Astrocyte (in vitro differentiated cells and primary cell): Measurements from ENCODE around the gene PCDHGA7. TPM values are rescaled to one million over a fixed set of nuclear protein-coding genes. Genes with fewer than 3 reads are reported as not detected.

Experiments
- DNase-seq: peaks from one replicate; pipeline ENCODE4 v3.0.0-alpha.2; 2010; ENCODE audit warnings: low read depth
- FAIRE-seq: peaks from 2 replicates; lab custom pipeline; 2011; peaks lifted over from hg19 to GRCh38; lab: Jason Lieb, UNC
- H2AFZ ChIP-seq: 2 replicates; pipeline ENCODE4 v1.6.0; 2012; ENCODE audit warnings: low read depth, low read length, inconsistent platforms
- H3K27ac ChIP-seq: 2 replicates; pipeline ENCODE4 v1.5.1; 2011; ENCODE audit warnings: low read depth, low read length, inconsistent platforms
- H3K27me3 ChIP-seq: 2 replicates; pipeline ENCODE4 v1.6.0; 2011; ENCODE audit warnings: low read length, inconsistent platforms; ENCODE audit not compliant: insufficient read depth
- H3K36me3 ChIP-seq: 2 replicates; pipeline ENCODE4 v1.5.1; 2011; ENCODE audit warnings: low read length, inconsistent platforms; ENCODE audit not compliant: insufficient read depth
- H3K4me1 ChIP-seq: 2 replicates; pipeline ENCODE4 v1.5.1; 2011; ENCODE audit warnings: low read length, inconsistent platforms; ENCODE audit not compliant: insufficient read depth
- H3K4me2 ChIP-seq: 2 replicates; pipeline ENCODE4 v1.6.0; 2012; ENCODE audit warnings: low read length, inconsistent platforms
- H3K4me3 ChIP-seq: 2 replicates; pipeline ENCODE4 v1.5.1; 2011; ENCODE audit warnings: low read depth, mild to moderate bottlenecking, low read length, inconsistent platforms; ENCODE audit not compliant: insufficient read depth
- H3K79me2 ChIP-seq: 2 replicates; pipeline ENCODE4 v1.6.0; 2012; ENCODE audit warnings: mild to moderate bottlenecking, low read length, inconsistent platforms; ENCODE audit not compliant: insufficient read depth
- H3K9ac ChIP-seq: 2 replicates; pipeline ENCODE4 v1.6.0; 2012; ENCODE audit warnings: mild to moderate bottlenecking, low read length, inconsistent platforms
- H3K9me3 ChIP-seq: 2 replicates; pipeline ENCODE4 v1.5.1; 2012; ENCODE audit warnings: low read depth, mild to moderate bottlenecking, low read length, inconsistent platforms; ENCODE audit not compliant: insufficient read depth
- H4K20me1 ChIP-seq: 2 replicates; pipeline ENCODE4 v1.6.0; 2012; ENCODE audit warnings: low read length, inconsistent platforms; ENCODE audit not compliant: insufficient read depth
- H3K27ac Mint-ChIP-seq: one replicate; pipeline ENCODE4 v1.8.0; 2021; ENCODE audit warnings: mild to moderate bottlenecking, mixed read lengths; ENCODE audit not compliant: unreplicated experiment
- H3K27me3 Mint-ChIP-seq: one replicate; pipeline ENCODE4 v1.8.0; 2021; ENCODE audit warnings: low read depth, mixed read lengths; ENCODE audit not compliant: unreplicated experiment
- H3K36me3 Mint-ChIP-seq: one replicate; pipeline ENCODE4 v1.8.0; 2021; ENCODE audit warnings: low read depth, mixed read lengths; ENCODE audit not compliant: unreplicated experiment
- H3K4me1 Mint-ChIP-seq: one replicate; pipeline ENCODE4 v1.8.0; 2021; ENCODE audit warnings: low read depth, mixed read lengths; ENCODE audit not compliant: unreplicated experiment
- H3K4me3 Mint-ChIP-seq: one replicate; pipeline ENCODE4 v1.8.0; 2021; ENCODE audit warnings: mild to moderate bottlenecking, moderate library complexity, mixed read lengths; ENCODE audit not compliant: unreplicated experiment
- H3K9me3 Mint-ChIP-seq: one replicate; pipeline ENCODE4 v1.8.0; 2021; ENCODE audit warnings: mild to moderate bottlenecking, mixed read lengths; ENCODE audit not compliant: unreplicated experiment
- EZH2 ChIP-seq: IDR thresholded peaks from 2 replicates; pipeline ENCODE4 v1.6.1; 2012; ENCODE audit warnings: mild to moderate bottlenecking, low read length, inconsistent platforms; ENCODE audit not compliant: insufficient read depth
- total RNA-seq: library from RNA; stranded (reverse); gene quantifications from 2 replicates; pipeline ENCODE4 v1.2.1, GENCODE V29; 2021
- TF ChIP-seq, protein P1 (sequence below): IDR thresholded peaks from 2 replicates; pipeline ENCODE4 v1.5.1; 2011; ENCODE audit warnings: low read depth, mild to moderate bottlenecking, inconsistent platforms, low read length, moderate library complexity; ENCODE audit not compliant: insufficient read depth

Gene PCDHGA7
- total RNA-seq, 1 donor from 2014 or later: 0.57 TPM

DNA sequence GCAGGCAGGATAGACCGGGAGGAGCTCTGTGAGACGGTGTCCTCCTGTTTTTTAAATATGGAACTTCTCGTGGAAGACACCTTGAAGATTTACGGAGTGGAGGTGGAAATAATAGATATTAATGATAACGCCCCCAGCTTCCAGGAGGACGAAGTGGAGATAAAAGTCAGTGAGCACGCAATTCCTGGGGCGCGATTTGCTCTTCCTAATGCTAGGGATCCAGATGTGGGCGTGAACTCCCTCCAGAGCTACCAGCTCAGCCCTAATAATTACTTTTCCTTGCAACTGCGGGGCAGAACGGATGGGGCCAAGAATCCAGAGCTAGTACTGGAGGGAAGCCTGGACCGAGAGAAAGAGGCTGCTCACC, 38.9 kb downstream of the PCDHGA7 start:
- H3K27me3 Mint-ChIP-seq: no peaks in the 10 kb centered on the region
- peak overlapping the region; percentile 78 for H3K4me3 Mint-ChIP-seq
- TF ChIP-seq, protein P1, sequence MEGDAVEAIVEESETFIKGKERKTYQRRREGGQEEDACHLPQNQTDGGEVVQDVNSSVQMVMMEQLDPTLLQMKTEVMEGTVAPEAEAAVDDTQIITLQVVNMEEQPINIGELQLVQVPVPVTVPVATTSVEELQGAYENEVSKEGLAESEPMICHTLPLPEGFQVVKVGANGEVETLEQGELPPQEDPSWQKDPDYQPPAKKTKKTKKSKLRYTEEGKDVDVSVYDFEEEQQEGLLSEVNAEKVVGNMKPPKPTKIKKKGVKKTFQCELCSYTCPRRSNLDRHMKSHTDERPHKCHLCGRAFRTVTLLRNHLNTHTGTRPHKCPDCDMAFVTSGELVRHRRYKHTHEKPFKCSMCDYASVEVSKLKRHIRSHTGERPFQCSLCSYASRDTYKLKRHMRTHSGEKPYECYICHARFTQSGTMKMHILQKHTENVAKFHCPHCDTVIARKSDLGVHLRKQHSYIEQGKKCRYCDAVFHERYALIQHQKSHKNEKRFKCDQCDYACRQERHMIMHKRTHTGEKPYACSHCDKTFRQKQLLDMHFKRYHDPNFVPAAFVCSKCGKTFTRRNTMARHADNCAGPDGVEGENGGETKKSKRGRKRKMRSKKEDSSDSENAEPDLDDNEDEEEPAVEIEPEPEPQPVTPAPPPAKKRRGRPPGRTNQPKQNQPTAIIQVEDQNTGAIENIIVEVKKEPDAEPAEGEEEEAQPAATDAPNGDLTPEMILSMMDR: no peak
- TF ChIP-seq EZH2: no peak
- Histone ChIP-seq H3K27ac (peak overlapping the region; percentile 34), H3K9ac (peak overlapping the region; percentile 71), H2AFZ (peak overlapping the region; percentile 43), H3K27me3 (no peaks in the 10 kb centered on the region), H3K4me3 (peak overlapping the region; percentile 56), H3K79me2 (peaks cover 8% of the 10 kb centered on the region), H3K36me3 (no peaks in the 10 kb centered on the region), H3K4me1 (no peaks in the 10 kb centered on the region), H4K20me1 (no peaks in the 10 kb centered on the region), H3K9me3 (peaks cover 54% of the 10 kb centered on the region), H3K4me2 (peak overlapping the region; percentile 80)
- H3K9me3 Mint-ChIP-seq: peaks cover 40% of the 10 kb centered on the region
- DNase-seq: no peak
- H3K36me3 Mint-ChIP-seq: peaks cover 61% of the 10 kb centered on the region
- no peak for FAIRE-seq
- H3K27ac Mint-ChIP-seq: peak overlapping the region; percentile 1
- peaks cover 7% of the 10 kb centered on the region for H3K4me1 Mint-ChIP-seq

DNA sequence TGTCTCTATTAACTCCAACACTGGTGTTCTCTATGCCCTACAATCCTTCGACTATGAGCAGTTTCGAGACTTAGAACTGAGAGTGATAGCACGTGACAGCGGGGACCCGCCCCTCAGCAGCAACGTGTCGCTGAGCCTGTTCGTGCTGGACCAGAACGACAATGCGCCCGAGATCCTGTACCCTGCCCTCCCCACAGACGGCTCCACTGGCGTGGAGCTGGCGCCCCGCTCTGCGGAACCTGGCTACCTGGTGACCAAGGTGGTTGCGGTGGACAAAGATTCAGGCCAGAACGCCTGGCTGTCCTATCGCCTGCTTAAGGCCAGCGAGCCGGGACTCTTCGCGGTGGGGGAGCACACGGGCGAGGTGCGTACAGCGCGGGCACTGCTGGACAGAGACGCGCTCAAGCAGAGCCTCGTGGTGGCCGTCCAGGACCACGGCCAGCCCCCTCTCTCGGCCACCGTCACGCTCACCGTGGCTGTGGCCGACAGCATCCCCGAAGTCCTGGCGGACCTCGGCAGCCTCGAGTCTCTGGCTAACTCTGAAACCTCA, 40.3 kb downstream of the PCDHGA7 start:
- TF ChIP-seq, protein P1: no peak
- TF ChIP-seq EZH2: no peak
- no peak overlapping the region for H3K4me3 ChIP-seq
- H3K4me1 Mint-ChIP-seq: peaks cover 4% of the 10 kb centered on the region
- no peak overlapping the region for H3K4me2 ChIP-seq
- no peak overlapping the region for H3K27ac Mint-ChIP-seq
- no peak overlapping the region for H2AFZ ChIP-seq
- peaks cover 67% of the 10 kb centered on the region for H3K9me3 ChIP-seq
- H3K9ac ChIP-seq: no peak overlapping the region
- peaks cover 8% of the 10 kb centered on the region for H3K79me2 ChIP-seq
- H4K20me1 ChIP-seq: no peaks in the 10 kb centered on the region
- DNase-seq (no peak), FAIRE-seq (no peak)
- H3K36me3 ChIP-seq: no peaks in the 10 kb centered on the region
- H3K4me1 ChIP-seq: no peaks in the 10 kb centered on the region
- H3K27me3 Mint-ChIP-seq: no peaks in the 10 kb centered on the region
- no peak overlapping the region for H3K4me3 Mint-ChIP-seq
- H3K27ac ChIP-seq: no peak overlapping the region
- no peaks in the 10 kb centered on the region for H3K27me3 ChIP-seq
- H3K9me3 Mint-ChIP-seq: peaks cover 47% of the 10 kb centered on the region
- peaks cover 69% of the 10 kb centered on the region for H3K36me3 Mint-ChIP-seq

DNA sequence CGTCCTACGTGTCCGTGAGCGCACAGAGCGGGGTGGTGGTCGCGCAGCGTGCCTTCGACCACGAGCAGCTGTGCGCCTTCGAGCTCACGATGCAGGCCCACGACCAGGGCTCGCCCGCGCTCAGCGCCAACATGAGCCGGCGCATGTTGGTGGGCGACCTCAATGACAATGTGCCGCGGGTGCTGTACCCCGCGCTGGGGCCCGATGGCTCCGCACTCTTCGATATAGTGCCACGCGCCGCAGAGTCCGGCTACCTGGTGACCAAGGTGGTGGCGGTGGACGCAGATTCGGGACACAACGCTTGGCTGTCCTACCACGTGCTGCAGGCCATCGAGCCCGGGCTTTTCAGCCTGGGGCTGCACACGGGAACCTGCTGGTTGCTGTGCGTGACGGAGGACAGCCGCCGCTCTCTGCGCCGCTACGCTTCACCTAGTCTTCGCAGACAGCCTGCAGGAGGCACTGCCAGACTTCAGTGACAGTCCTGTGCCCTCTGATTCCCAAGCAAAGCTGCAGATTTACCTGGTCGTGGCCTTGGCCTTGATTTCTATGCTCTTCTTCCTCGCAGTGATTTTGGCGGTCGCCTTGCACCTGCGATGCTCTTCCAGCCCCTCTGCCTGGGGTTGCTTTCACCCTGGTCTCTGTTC, 45.4 kb downstream of the PCDHGA7 start:
- Histone ChIP-seq H3K27ac (no peak overlapping the region), H3K4me1 (no peaks in the 10 kb centered on the region), H4K20me1 (no peaks in the 10 kb centered on the region), H2AFZ (no peak overlapping the region), H3K4me3 (no peak overlapping the region), H3K4me2 (no peak overlapping the region), H3K9ac (no peak overlapping the region), H3K27me3 (no peaks in the 10 kb centered on the region), H3K36me3 (no peaks in the 10 kb centered on the region), H3K9me3 (peaks cover 49% of the 10 kb centered on the region), H3K79me2 (no peaks in the 10 kb centered on the region)
- peak overlapping the region; percentile 58 for H3K27ac Mint-ChIP-seq
- H3K9me3 Mint-ChIP-seq: peaks cover 37% of the 10 kb centered on the region
- FAIRE-seq: no peak
- no peak overlapping the region for H3K4me3 Mint-ChIP-seq
- H3K4me1 Mint-ChIP-seq: no peaks in the 10 kb centered on the region
- H3K27me3 Mint-ChIP-seq: no peaks in the 10 kb centered on the region
- no peak for TF ChIP-seq EZH2
- TF ChIP-seq, protein P1: no peak
- DNase-seq: no peak
- peaks cover 62% of the 10 kb centered on the region for H3K36me3 Mint-ChIP-seq
